Right cardiac atrium (tissue), 5 donors: ENCODE results near the gene S100A10. TPM values are rescaled to one million over a fixed set of nuclear protein-coding genes. Genes with fewer than 3 reads are reported as not detected.

Experiments used
- ATAC-seq, 2 donors: fragments of 200-7000 bp; cut with Tn5 transposase; one replicate each; pipeline versions ENCODE4 v1.8.0 to v1.9.1; 2020; ENCODE audit warnings: moderate library complexity in 2 of 2, mild to moderate bottlenecking in 1 of 2
- DNase-seq, 3 donors: peaks; one replicate each; pipeline ENCODE4 v3.0.0-alpha.2; 2020
- H3K27ac ChIP-seq: one replicate; pipeline ENCODE4 v1.5.1; 2013; ENCODE audit warnings: mild to moderate bottlenecking, low read length, control low read depth, moderate library complexity
- H3K27me3 ChIP-seq: one replicate; pipeline ENCODE4 v1.6.1; 2013; ENCODE audit not compliant: control insufficient read depth, insufficient read depth
- H3K4me1 ChIP-seq: one replicate; pipeline ENCODE4 v1.6.1; 2013; ENCODE audit warnings: low read length; ENCODE audit not compliant: control insufficient read depth, insufficient read depth
- H3K4me3 ChIP-seq: one replicate; pipeline ENCODE4 v1.5.1; 2013; ENCODE audit warnings: low read length, control low read depth
- H3K9me3 ChIP-seq: one replicate; pipeline ENCODE4 v1.6.1; 2013; ENCODE audit warnings: low read length; ENCODE audit not compliant: control insufficient read depth
- WGBS: extraction: QIAGEN DNeasy Blood & Tissue Kit; methylation state at CpG from one replicate; pipeline ENCODE4 v1.1.7; 2013; 5-methylcytosine and 5-hydroxymethylcytosine counted together
- intact Hi-C, 4 donors: fragments of 100-400 bp; cut with DNase I; formaldehyde crosslinking; loops; one replicate each; pipeline versions ENCODE4 v1.11.0 to v1.14.0; 2022 to 2023
- polyA plus RNA-seq: library from polyadenylated mRNA; stranded (reverse); fragments of 200-250 nt; gene quantifications from one replicate; pipeline ENCODE4 v1.2.3, GENCODE V29; 2013
- total RNA-seq, 4 donors: library from RNA; stranded (reverse); fragmentation: NEBNext Ultra II Directional; extraction: Animal tissue kit (Norgen Biotek cat#: 25700); gene quantifications; one replicate each; pipeline ENCODE4 v1.2.1, GENCODE V29; 2021
- donor health status: healthy with polysubstance abuse.
- donor health status: DM: no; HTN: yes; CAD: no.
- donor health status: DM: no; HTN: no; CAD: no.
- donor health status: DM: no; HTN: yes; CAD: no; lungs with severe emphysema.
- donor health status: DM: yes; HTN: yes; CAD: no.

S100A10 gene
- total and polyA plus RNA-seq, 5 donors: 108 to 245 (median 222) TPM

DNA sequence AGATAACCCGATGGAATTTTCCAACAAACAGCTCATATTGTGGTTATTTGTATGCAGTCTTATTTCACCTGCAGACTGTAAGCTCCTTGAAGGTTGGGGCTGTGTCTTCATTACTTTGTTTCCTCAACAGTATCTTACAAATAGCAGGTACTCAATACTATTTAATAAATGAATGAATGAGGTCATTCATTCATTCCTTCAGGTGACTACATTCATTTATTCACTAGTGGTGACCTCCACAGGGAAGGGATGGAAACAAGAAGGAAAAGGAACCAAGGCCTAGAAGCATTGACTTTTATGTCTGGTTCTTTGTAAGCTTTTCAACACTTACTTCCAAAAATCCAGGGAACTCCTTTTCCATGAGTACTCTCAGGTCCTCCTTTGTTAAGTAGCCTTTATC is 7.9 kb downstream of the S100A10 start:
- intact Hi-C loops: no loop called here
- H3K4me1 ChIP-seq: peaks cover 15% of the 10 kb centered on the region
- no peak overlapping the region for H3K4me3 ChIP-seq
- H3K27ac ChIP-seq: no peak overlapping the region
- no peaks in the 10 kb centered on the region for H3K9me3 ChIP-seq
- DNase-seq (no peak), ATAC-seq (no peak)
- WGBS: 95% methylated on average over 1 of the region's 1 CpG
- no peaks in the 10 kb centered on the region for H3K27me3 ChIP-seq

DNA sequence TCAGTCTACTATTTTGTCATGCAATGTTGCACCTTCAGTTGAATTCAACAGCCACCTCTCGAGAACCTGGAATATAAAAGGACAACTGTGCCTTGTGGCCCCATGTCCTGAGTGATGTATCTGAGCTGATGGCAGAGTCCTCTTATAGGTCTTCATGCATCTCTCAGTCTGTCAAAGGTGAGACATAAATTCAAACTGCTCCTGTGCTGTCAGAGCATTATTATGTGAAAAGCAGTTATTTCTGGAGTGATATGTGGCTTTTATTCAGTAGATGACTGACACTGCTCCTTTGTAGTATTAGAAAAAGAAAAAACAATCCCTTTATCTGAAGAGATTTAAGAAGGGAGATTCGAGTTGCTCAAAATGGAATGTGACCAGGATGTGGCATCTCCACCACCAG is 8.4 kb downstream of the S100A10 start:
- Histone ChIP-seq H3K4me1 (peaks cover 17% of the 10 kb centered on the region), H3K9me3 (no peaks in the 10 kb centered on the region), H3K27me3 (no peaks in the 10 kb centered on the region), H3K4me3 (no peak overlapping the region), H3K27ac (no peak overlapping the region)
- ATAC-seq (no peak), DNase-seq (no peak)
- WGBS: 91% methylated on average over 2 of the region's 2 CpGs
- intact Hi-C loops: no loop called here

DNA sequence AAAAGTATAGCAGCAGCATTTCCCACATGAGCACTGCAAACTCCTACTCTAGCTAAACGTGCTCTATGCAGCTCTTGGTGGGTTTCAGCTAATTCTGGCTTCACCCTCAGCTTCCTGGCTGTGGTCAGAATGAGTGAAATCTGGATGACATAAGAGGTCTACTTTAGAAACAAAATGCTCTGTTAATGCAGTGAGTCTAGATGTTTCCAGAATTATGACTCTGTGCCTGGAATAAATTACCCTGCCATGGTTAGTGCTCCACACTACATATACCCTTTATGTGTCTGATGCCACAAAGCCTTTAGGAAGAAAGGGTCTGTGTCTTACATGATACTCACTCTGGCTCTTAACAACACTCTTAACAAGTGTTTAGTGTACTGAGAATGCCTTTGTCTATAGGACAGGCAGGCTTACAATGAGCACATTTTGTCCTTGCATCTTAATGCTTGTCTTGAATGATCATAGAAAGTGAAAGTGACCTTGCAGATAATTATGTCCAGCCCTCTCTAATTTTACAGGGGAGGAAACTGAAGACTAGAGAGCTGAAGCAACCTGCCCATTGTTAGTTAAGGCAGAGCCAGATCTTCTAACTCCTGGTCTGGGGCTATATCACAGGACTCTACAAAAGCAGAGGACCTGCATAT is 9.2 kb downstream of the S100A10 start:
- DNase-seq: no peak
- intact Hi-C loops: no loop called here
- Histone ChIP-seq H3K9me3 (no peaks in the 10 kb centered on the region), H3K4me1 (peaks cover 12% of the 10 kb centered on the region), H3K4me3 (no peak overlapping the region), H3K27me3 (no peaks in the 10 kb centered on the region), H3K27ac (no peak overlapping the region)
- WGBS: 63% methylated on average over 1 of the region's 1 CpG
- ATAC-seq: no peak

DNA sequence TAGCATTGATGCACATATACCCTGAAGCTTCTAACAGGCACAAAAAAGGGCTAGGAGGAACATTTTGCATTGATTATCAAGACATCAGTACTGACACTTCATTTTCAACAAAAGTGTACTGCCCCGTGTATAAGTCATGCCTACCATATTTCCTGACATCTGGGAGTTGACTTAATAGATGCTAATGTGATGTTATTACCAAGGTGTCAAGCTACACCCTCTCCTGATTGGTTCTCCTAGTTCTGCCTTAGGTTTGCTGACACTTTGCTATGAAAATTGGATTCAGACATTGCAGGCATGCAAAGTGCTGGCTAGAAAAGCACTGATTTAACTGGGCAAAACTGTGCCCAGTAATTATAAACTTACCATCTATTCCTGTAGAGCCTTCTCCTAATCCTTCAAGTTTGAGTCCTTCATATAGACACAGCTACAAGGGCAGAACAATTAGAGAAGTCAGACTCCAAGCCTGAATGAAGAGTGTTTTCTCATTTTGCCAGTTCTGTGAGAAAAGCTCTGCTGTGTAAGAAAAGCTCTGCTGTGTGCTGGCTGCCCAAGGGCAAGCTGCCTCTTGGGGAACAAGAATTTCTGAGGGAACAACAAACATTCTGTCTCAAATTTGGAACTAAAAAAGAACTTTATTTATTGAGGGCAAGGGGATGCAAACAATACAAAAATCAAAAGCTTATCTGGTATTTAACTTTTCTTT is 11.2 kb downstream of the S100A10 start:
- intact Hi-C loops: no loop called here
- no peak for ATAC-seq
- 41% methylated on average over 1 of the region's 1 CpG for WGBS
- DNase-seq: no peak
- H3K4me1 ChIP-seq: peaks cover 8% of the 10 kb centered on the region
- H3K27me3 ChIP-seq: no peaks in the 10 kb centered on the region
- H3K27ac ChIP-seq: no peak overlapping the region
- H3K9me3 ChIP-seq: no peaks in the 10 kb centered on the region
- H3K4me3 ChIP-seq: no peak overlapping the region

DNA sequence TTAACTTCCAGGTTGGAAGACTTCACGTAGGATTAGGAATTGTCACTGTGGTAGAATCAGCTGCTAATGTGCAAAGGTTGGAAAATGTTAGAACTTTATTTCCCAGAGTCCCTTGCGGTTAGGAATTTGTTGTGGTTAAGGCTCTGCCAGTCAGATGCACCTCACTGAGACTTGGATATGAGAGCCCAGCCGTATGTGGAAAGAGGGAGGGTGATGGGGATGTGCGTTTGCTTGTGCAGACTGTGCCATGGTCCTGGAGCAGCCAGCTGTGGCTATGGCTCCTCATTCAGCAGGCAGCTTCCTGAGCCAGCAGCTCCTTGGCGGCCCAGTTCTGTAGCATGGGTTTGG is 12.5 kb downstream of the S100A10 start:
- no peak for ATAC-seq
- H3K4me3 ChIP-seq: no peak overlapping the region
- peak overlapping the region; percentile 48 for H3K27ac ChIP-seq
- DNase-seq: no peak
- no peaks in the 10 kb centered on the region for H3K27me3 ChIP-seq
- intact Hi-C loops: no loop called here
- H3K4me1 ChIP-seq: peaks cover 8% of the 10 kb centered on the region
- H3K9me3 ChIP-seq: no peaks in the 10 kb centered on the region
- 72% methylated on average over 5 of the region's 5 CpGs for WGBS

DNA sequence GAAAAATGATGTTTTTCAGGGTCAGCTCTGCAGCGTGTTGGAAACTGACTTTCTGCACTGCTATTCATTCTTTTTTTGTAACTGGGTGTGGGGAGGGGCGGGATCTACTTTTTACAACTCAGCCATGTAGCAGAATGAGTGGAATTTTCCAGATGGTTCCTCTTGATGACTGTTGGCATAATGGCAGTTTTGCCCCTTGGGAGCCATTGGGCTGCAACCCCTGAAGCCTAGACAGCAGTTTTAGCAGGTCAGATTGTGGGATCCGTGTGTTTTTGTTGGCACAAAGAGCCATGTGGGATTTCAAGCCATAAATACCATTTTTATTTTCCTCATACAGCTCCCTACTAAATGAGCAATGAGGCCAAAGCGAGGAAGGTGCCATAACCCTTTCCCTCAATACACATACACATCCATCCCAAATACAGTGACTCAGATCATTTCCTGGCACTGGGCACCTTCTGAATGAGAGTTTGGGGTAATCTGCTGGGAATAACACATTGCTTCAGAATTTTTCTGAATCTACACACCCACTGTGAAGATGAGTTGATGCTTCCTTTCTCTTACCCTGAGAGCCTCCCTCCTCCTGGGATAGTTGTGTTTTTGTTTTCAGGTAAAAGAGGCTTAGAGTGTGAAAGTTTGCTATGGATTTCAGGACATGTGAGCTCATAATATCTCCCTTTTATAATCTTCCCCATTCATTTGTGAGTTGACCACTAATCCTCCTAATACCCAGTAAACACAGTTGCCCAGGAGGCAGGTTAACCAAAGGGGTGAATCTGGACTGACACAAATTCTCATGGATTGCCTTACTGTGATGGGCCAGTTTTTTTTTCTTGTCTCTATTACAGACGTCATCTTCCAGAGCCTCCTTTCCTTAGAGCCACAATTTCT is 13.1 kb downstream of the S100A10 start:
- WGBS: 49% methylated on average over 5 of the region's 5 CpGs
- H3K27me3 ChIP-seq: no peaks in the 10 kb centered on the region
- ATAC-seq: peak; percentile 80 to 83
- no peak overlapping the region for H3K4me3 ChIP-seq
- peaks cover 8% of the 10 kb centered on the region for H3K4me1 ChIP-seq
- DNase-seq: peak; percentile 77 to 84 (median 80)
- intact Hi-C loops: no loop called here
- no peaks in the 10 kb centered on the region for H3K9me3 ChIP-seq
- peak overlapping the region; percentile 48 for H3K27ac ChIP-seq

DNA sequence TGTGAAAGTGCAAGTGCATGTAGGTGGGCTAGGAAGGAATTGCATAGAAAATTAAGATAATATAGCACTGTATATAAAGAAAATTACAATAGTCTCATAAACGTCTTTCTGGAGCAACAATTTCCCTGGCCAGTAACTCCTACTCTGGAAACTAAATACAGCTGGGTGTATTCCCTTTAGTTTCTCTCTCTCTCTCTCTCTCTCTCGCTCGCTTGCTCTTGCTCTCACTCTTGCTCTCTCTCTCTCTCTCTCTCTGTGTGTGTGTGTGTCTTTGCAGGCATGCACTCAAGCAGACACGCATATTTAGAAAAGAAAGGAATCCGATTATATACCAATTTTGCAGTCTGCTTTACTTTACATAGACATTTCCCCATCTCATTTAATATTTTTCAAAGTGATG is 14.7 kb downstream of the S100A10 start:
- 63% methylated on average over 5 of the region's 5 CpGs for WGBS
- no peak overlapping the region for H3K27ac ChIP-seq
- no peak for ATAC-seq

DNA sequence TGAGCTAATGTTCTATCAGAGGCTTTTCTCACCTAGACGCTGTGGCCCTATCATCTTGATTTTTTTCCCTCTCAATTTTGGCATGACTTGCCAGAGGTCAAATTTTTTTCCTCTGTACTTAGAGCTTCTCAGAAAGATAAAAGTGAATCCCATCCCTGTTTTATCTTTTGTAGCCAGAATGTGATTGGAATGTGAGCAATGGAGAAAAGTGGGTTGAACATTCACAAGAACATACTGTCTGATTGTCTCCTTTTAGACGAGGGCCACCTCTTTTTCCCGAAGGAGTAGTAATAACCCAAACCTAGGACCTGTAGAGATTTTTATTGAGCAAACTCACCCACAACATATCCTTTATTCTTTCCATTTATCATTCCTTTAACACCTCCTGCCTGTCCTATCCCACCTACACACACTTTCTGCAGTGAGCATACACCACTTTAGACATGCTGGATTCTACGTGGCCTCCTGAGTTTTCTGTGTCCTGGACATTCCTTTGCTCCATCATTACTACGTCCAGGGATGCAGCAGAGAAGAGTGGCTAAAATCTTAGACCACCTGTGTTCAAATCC is 15.9 kb downstream of the S100A10 start:
- no peak overlapping the region for H3K27ac ChIP-seq
- intact Hi-C loops: no loop called here
- DNase-seq (no peak), ATAC-seq (no peak)
- no peaks in the 10 kb centered on the region for H3K9me3 ChIP-seq
- 68% methylated on average over 5 of the region's 5 CpGs for WGBS
- peaks cover 8% of the 10 kb centered on the region for H3K4me1 ChIP-seq
- H3K27me3 ChIP-seq: no peaks in the 10 kb centered on the region
- H3K4me3 ChIP-seq: no peak overlapping the region

More for the DNA sequence above, 14.7 kb downstream of the S100A10 start:
- intact Hi-C loops: no loop called here
- peaks cover 8% of the 10 kb centered on the region for H3K4me1 ChIP-seq
- H3K27me3 ChIP-seq: no peaks in the 10 kb centered on the region
- H3K4me3 ChIP-seq: no peak overlapping the region
- H3K9me3 ChIP-seq: no peaks in the 10 kb centered on the region
- no peak for DNase-seq

DNA sequence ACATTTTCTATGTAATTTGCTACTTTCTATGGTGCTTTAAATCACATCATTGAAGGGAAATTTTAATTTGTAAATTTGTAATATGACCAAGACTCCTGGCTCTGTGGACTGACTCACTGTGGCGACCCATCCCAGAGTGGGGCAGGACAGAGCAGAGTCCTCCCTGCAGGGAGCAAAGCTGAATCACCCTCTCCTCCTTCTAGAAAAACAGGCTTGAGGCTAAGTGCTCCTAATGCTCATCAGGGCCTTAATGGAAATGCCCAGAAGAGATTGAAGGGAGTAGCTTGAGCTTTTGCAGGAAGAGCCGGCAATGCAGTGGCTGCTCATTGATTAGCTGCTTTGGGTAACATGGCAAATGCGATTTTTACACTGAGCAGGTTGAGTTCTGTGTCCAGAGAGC is 16.8 kb downstream of the S100A10 start:
- Histone ChIP-seq H3K9me3 (no peaks in the 10 kb centered on the region), H3K27ac (no peak overlapping the region), H3K4me1 (peaks cover 8% of the 10 kb centered on the region), H3K4me3 (no peak overlapping the region), H3K27me3 (no peaks in the 10 kb centered on the region)
- intact Hi-C loops: no loop called here
- 95% methylated on average over 3 of the region's 3 CpGs for WGBS
- DNase-seq (no peak), ATAC-seq (no peak)

DNA sequence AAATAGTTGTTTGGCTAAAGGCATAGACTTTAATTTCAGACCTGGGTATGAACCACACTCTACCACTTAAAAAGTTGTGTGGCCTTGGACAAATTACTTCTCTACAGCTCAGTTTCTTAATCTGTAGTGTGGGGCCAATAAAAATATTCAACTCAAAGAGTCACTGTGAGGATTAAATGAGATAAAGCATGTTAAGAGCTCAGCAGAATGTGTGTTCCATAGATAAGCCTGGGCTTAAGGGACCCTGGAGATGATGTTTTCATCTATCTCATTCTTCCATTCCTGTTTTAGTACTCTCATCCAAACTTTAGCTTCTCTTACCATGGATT is 17.7 kb downstream of the S100A10 start:
- H3K27me3 ChIP-seq: no peaks in the 10 kb centered on the region
- no peaks in the 10 kb centered on the region for H3K9me3 ChIP-seq
- intact Hi-C loops: no loop called here
- DNase-seq: no peak
- H3K4me1 ChIP-seq: peaks cover 8% of the 10 kb centered on the region
- H3K27ac ChIP-seq: no peak overlapping the region
- no peak overlapping the region for H3K4me3 ChIP-seq
- no peak for ATAC-seq
